ENCODE results near the gene SMG7.

The SMG7 gene

DNA sequence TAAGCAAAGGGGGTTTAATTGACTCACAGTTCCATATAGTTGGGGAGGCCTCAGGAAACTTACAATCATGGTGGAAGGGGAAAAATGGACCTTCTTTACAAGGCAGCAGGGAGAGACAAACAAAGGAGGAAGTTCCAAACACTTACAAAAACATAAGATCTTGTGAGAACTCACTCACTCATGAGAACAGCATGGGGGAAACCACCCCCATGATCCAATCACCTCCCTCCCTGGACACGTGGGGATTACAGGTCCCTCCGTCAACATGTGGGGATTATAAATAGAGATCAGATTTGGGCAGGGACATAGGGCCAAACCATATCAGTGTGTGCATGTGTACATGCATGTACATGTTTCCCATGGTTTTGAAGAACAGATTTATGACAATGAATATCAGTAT is 5.5 kb upstream of the SMG7 start:
- no peak for DNase-seq (ENCODE audit: extremely low read depth in 1 of 2, low read depth in 1 of 2)

DNA sequence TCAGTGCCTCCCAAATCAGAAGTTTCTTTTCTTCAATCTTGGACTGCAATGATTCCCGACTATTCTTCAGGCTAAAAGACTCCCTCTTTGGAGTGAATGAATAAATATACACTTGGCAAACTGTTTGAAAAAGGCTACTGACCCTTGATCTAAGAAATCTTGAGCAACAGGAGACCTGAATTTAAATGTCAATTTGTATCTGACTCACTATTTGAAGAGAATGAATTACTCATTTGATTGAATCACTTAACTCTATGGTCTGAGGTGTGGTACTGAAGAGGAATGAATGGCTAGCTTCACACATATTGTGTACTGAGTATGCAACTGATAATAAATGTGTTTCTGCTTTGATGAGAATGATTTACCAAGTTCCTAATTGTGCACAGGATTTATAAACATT is 4.6 kb upstream of the SMG7 start:
- no peak for DNase-seq (ENCODE audit: extremely low read depth in 1 of 2, low read depth in 1 of 2)

DNA sequence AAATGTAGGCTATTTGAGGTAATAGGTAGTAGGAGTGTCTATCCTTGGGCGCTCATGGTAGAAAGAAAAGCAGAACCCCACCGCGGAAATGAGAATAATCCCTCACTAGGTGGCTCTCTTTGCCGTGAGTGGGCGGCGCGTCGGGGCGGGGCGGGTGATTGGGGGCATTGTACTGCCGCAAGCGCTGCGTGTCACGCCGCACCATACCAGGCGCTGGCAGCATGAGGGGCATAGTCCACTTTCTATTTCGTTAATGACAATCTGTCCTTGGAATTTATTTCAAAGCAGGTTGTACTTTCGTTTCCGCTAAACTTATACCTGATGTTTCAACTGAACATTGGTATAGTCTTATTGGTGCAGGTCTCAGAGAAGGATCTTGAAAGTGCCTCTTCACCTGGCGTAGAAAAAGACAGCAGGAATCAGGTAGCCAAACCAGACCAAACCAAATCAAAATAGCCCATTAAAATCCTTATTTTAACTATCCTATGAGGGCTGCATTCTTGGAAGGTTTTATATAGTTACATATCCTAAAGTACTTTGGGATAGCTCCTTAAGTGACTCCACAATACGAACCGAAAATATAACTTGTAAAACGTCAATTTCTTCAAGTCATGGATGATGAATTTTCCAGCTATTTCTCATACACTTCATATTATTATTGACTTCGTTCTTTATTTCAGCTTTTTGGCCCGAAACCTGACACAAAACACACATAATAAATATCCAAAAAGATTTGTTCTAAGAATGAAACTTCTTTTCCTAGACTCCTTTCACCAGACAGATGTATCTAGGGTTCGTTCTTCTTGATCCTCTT is 1.9 kb upstream of the SMG7 start:
- DNase-seq (ENCODE audit: extremely low read depth in 1 of 2, low read depth in 1 of 2) = peak; percentile 70 to 81

DNA sequence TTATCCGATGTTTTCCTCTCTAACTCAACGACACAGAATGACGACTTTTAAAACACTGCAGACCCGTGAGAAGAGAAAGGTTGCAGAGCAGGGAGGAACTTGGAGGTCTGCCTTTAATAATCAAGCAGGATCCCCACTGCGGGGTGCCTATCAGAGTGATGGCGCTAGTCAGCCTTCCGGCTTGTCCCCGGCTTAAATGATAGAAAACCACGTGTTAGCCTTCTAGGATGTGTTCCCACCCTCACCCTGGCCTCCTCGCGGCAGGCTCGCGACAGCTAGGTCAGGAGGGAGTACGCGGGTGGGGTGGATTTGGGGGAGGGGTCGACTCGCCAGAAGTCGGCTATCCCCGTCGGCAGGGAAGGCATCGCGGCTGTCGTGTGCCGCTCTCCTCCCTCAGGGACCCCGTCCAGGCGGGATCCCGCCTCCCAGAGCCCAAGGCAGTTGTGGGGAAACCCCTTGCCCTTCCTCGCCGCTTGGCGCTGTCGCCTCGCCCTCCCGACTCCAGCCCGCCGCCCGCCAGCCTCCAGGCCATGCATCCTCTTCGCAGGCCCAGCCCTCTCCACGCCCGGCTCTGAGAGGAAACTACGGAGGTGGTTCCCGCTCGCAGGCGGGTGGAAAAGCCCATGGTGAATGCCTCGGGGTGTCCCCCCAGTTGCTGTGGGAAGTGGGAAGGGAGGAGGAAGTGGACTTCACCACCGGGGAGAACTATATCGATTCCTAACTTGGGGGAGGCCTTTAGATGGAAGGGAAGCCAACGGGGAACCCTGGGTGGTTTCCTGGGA is 1.1 kb upstream of the SMG7 start:
- DNase-seq (ENCODE audit: extremely low read depth in 1 of 2, low read depth in 1 of 2) = peak; percentile 20 to 43

DNA sequence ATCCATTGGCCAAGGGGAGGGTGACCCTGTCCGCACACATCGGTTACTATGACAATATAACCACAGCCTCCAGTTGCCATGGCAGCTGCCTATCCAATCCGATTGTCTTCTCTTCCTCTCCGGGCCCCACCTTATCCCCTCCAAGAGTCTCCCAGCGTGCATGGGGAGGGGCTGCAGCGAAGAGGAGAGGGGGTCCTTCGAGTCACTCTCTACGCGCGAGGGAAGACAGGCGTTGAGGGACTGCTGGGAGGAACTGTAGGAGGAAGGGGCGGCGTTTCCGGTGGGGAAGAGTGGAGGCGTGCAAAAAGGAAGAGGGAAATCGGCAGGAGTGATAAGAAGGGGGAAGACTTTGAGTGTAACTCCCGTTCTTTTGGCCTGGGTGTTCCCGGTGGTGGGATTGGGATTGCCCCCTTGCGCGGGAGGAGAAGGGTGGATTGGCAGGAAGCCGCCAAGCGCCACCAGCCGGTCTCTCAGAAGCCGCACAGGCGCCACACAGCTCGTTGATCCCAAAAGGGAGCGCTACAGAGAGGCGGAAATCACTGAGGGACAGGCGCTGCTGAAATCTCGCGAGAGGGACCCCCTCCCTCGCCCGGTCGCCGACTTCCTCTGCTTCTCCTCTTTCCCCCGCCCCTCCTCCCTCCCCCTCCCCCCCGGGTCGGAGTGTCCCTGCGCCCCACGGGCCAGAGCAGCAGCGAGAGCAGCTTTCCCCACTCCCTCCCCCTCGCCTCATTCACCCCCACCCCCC is 384 bp upstream of the SMG7 start:
- DNase-seq (ENCODE audit: extremely low read depth in 1 of 2, low read depth in 1 of 2) = peak; percentile 88 to 95

DNA sequence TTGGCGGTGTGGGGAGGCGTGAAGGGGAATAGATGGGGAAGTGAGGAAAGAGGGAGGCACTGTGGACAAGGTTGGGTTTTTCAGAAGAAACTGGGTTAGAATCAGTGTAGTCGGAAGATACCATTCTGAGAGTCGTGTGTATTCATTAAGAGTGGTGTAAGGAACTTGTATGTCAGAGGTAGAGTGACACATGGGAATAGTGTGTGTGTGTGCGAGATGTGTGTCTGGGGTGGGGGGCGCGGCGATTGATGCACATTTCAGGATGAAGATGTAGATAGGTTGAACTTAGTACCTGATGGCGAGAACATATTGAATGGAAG is 878 bp downstream of the SMG7 start:
- no peak for DNase-seq (ENCODE audit: extremely low read depth in 1 of 2, low read depth in 1 of 2)

DNA sequence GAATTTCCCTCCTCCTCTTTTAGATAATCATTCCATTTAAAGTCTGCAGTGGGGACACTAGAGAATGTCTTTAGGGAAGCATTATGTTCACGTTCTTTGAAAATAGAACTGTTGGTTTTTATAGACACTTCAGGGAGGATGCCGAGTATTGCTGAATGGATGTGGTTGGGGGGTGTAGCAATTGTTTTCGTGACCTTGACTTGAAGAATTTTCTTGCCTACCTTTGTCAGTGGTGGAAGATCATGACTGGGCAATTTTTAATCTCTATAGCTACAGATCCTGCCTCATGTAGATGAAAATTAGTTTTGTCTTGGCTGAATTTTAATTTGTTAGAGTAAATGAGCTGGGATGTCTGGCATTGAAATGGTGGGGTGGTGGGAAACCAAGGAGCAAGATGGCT is 3.8 kb downstream of the SMG7 start:
- no peak for DNase-seq (ENCODE audit: extremely low read depth in 1 of 2, low read depth in 1 of 2)

DNA sequence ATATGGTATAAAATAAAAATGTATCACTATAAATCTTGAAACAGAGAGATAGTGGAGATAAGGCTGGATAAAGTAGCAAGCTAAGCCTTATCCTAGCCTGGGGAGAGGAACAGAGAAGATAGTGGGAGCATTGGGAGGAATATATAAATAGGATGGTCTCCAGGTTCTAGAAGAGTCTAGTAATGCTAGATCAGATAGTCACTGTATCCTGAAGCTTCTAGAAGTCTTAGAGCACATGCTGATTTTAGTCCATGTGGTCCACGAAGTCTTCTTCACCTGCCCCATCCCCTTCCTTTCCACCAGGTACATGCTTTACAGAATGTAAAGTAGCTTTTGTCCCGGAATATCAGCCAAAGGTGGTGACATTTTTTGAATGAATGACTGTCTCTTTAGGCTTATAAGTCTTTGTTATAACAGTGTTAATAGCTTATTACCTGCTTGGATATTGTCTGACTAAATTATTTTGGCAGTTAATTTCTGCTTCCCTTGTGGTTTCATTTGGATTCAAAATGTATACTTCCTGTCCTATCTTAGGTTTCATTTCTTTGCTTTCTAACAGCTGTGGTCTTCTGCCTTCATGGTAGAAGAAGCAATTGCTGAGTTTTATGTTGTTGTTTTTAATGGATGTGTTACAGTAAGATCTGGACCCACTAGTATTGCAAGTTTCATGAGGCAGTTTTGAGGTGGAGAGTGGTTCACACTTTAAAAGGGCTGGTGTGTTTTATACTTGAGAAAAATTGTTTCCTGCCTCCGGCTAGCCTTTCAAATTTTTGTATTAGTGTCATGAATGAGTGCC is 5.9 kb downstream of the SMG7 start:
- no peak for DNase-seq (ENCODE audit: extremely low read depth in 1 of 2, low read depth in 1 of 2)

DNA sequence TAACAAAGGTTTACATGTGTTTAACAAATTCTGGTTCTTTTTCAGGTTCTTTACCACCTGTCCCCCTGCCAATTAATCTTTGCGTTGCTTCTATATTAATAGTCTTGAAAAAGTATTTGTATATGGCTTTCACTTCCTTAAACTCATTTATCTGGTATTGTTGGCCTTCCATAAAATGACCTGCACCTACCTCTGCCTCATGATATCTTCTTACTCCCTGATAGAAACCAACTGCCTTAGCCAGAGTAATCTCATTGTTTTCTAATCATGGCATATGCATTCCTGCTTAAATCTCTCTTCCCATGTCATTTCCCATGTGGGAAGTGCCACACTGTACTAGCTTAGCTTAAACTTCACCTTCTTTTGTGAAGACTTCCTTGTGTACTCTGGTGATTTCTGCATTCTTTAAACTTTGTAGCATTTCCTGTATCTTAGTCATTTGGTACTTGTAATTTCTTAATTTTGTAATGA is 8.7 kb downstream of the SMG7 start:
- DNase-seq (ENCODE audit: extremely low read depth in 1 of 2, low read depth in 1 of 2) = no peak

DNA sequence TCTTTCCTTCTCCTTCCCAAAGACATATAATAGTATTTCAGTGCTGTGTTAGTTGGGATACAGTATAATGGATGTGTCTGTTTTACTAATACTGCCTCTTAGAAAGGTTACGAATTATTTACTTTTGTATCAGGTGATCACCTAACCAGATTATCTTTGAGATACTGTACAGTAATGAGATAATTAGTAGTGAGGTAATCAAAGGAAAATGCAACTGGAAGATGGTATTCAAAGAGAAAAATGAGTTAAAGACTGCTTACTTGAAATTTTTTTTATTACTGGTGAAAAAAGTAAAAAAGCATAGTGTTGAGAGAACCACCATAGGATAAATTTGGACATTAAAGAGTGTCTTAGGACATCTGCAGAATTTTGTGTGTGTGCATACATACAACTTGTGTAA is 10.9 kb downstream of the SMG7 start:
- no peak for DNase-seq (ENCODE audit: extremely low read depth in 1 of 2, low read depth in 1 of 2)

DNA sequence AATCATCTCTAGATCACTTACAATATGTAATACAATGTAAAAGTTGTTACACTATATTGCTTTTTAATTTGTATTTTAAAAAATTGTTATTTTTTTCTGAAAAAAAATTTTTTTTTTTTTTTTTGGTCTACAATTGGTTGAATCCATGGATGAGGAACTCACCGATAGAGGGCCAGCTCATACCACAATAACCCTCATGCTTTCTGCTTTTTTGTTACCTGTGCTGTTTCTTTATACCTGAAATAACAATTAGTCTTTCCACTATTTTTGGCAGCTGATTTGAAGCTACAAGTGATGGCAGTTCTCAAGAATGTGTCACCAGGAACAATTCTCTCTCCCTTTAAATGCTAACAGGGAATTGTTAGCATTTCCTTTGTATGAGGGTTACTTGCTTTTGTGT is 12.0 kb downstream of the SMG7 start:
- no peak for DNase-seq (ENCODE audit: extremely low read depth in 1 of 2, low read depth in 1 of 2)

DNA sequence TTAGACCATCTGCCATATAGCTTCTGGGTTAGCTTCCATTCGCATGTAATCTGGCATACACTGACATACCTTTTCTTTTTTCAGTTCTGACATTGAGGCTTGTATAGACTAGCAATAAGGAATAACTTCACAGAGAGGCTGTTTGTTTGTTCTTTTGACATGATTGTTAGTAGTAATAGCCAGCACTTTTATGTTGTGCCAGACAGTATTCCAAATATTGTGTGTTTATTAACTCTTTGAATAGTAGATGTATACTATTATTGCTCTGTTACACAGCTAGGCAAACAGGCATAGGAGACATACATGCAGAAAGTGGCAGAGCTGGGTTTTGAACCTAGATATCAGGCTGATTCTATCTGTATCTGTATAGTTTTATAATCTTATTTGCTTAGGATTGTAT is 12.6 kb downstream of the SMG7 start:
- no peak for DNase-seq (ENCODE audit: extremely low read depth in 1 of 2, low read depth in 1 of 2)

DNA sequence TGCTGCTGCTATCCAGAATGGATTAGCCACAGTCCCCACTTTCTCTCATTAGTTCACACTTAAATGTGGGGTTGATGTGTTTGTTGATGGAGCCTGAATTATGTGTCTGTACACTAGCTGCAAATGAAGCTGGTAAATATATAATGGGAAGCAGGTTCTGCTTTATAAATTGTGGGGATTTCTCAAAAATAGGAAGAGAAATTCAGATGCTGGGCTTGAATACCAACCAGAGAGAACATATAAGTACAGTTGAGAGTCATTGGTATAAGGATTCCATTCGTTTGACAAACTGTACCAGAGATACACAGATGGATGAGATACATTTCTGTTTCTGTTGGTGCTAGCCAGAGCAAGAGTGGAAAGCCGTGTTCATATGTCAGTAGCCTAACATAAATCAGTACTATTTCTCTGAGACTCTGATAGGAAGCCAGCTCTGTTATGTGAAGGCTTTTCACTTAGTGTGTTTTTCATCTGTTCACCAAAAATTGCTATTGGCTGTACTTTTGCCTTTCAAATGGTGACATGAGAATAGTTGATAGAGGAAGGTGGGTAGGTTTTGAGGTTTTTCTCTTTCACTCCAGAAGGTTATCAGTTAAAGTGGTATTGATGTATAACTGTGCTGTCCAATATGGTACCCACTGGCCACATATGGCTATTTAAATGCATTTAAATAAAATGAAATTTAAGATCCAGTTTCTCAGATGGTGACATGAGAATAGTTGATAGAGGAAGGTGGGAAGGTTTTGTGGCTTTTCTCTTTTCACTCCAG is 15.6 kb downstream of the SMG7 start:
- no peak for DNase-seq (ENCODE audit: extremely low read depth in 1 of 2, low read depth in 1 of 2)

DNA sequence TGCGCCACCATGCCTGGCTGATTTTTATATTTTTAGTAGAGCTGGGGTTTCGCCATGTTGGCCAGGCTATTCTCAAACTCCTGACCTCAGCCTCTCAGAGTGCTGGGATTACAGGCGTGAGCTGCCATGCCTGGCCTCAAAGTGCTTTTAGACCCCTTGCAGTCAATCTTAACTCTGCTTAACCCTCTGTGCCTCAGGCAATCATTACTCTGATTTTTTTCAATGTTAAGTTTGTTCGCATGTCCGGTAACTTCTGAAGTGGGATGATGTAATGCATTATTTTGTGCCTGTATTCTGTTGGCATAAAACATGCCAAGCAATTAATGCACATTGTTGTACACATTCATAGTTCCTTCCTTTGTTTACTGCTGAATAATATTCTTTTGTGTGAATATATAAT is 18.6 kb downstream of the SMG7 start:
- no peak for DNase-seq (ENCODE audit: extremely low read depth in 1 of 2, low read depth in 1 of 2)

DNA sequence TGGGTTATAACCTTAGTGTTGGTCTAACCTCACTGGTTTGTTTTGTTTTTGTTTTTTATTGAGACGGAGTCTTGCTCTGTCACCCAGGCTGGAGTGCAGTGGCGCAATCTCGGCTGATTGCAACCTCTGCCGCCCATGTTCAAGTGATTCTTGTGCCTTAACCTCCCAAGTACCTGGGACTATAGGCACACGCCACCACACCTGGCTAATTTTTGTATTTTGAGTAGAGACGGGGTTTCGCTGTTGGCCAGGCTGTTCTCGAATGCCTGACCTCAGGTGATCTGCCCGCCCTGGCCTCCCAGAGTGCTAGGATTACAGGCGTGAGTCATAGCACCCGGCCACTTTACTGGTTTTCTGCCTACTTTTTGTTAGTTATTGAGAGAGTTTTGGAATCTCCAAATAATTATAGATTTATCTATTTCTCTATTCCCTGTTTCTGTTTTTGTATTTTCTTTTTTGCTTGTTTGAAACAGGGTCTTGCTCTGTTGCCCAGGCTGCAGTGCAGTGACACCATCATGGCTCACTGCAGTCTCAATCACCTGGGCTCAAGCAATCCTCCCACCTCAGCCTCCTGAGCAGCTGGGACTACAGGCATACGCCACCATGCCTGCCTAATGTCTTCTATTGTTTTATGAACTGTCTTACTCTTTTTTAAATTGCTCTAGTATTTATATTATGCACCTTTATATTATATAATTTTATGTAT is 21.4 kb downstream of the SMG7 start:
- DNase-seq (ENCODE audit: extremely low read depth in 1 of 2, low read depth in 1 of 2) = no peak

DNA sequence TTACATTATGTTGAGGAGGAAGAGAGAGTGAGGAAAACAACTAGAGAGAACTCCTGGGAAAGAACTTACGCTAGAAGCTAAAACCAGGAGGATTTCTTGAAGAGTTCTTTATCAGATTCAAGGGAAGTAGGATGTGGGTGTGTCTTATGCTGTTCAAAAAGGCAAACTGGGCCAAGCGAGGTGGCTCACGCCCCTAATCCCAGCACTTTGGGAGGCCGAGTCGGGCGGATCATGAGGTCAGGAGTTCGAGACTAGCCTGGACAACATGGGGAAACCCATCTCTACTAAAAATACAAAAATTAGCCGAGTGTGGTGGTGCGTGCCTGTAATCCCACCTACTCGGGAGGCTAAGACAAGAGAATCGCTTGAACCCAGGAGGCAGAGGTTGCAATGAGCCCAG is 23.1 kb downstream of the SMG7 start:
- no peak for DNase-seq (ENCODE audit: extremely low read depth in 1 of 2, low read depth in 1 of 2)

DNA sequence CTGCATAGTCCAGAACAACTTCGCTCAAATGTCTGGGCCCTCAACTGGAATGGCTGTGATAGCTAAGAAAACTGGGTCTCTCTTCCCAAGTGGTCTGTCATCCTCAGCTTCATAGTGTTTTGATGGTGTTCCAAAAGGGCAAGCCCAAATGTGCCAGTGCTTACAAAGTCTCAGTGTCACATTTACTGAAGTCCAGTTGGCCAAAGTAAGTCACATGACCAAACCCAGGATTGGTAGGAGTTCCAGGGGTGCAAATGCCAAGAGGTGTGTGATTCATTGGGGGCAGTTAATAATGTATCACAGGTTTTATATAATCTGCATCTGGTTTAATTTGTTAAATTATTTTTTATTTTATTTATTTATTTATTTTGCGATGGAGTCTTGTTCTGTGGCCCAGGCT is 24.9 kb downstream of the SMG7 start:
- DNase-seq (ENCODE audit: extremely low read depth in 1 of 2, low read depth in 1 of 2) = no peak

DNA sequence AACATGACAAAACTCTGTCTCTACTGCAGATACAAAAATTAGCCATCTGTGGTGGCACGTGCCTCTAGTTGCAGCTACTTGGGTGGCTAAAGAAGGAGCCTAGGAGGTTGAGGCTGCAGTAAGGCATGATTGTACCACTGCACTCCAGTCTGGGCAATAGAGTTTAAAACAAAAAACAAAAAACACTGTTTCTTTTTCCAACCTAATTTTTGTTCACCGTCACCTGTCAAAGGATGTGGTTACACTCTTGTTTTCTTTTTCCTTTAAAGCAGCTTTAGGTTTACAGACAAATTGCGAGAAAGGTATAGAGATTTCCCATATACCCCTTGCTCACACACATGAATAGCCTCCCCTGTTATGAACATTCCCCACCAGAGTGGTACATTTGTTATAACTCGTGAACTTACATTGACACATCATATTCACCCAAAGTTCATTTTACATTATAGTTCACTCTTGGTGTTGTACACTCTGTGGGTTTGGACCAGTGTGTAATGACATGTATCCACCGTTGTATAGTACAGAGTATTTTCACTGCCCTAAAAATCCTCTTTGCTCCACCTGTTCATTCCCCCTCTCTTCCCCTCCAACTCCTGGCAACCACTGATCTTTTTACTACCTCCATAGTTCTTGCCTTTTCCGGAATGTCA is 26.2 kb downstream of the SMG7 start:
- no peak for DNase-seq (ENCODE audit: extremely low read depth in 1 of 2, low read depth in 1 of 2)

DNA sequence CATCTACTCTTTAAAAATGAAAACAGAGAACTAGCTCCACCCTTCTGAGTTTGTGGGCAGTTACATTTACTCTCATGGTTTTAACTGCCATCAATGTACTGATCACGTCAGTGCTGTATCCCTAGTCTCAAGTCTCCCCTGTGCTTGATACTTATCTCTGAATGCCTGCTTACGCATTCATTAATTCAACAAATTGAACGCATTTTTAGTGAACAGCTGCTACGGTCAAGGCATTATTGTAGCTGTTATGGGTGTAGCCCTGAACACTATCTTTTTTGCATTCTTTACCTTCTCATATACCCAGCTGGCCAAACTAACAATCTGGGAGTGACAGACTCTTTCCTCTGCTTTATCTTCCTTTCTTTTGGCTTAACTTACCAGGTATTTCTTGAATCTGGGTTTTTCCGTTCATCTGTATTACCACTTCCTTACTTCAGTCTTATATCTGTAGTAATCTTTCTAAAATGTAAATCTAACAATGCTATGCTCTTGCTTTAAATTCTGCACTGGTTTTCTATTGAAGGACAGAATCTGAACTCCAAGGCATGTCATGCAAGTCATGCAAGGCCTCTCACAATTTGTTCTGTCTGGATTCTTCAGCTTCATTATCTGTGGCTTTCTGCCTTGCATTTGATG is 33.3 kb downstream of the SMG7 start:
- no peak for DNase-seq (ENCODE audit: extremely low read depth in 1 of 2, low read depth in 1 of 2)
